Gastroesophageal sphincter (tissue), 3 donors: ENCODE data around the gene BRAT1.

ENCODE experiments used
- EP300 ChIP-seq: sonication (generic); formaldehyde crosslinking; IDR thresholded peaks from one replicate; pipeline ENCODE4 v1.6.1; 2017; ENCODE audit warnings: antibody characterized with exemption, mild to moderate bottlenecking
- POLR2A ChIP-seq, 2 donors: fragments of 450-650 bp; IDR thresholded peaks; one replicate each; pipeline ENCODE4 v1.6.1; 2017; ENCODE audit warnings: antibody characterized with exemption in 2 of 2, mild to moderate bottlenecking in 2 of 2, moderate library complexity in 1 of 2
- POLR2AphosphoS5 ChIP-seq: sonication (generic); formaldehyde crosslinking; IDR thresholded peaks from one replicate; pipeline ENCODE4 v1.6.1; 2017; ENCODE audit warnings: antibody characterized with exemption
- TF ChIP-seq, protein P1 (sequence below), 4 experiments: fragments of 200-600 bp in 2 of 4; fragments of 450-650 bp in 2 of 4; sonication (generic) in 1 of 4; IDR thresholded peaks; one replicate each; pipeline ENCODE4 v1.5.1; 2017 to 2019; ENCODE audit warnings: antibody characterized with exemption in 4 of 4, mild to moderate bottlenecking in 2 of 4, moderate library complexity in 2 of 4

DNA sequence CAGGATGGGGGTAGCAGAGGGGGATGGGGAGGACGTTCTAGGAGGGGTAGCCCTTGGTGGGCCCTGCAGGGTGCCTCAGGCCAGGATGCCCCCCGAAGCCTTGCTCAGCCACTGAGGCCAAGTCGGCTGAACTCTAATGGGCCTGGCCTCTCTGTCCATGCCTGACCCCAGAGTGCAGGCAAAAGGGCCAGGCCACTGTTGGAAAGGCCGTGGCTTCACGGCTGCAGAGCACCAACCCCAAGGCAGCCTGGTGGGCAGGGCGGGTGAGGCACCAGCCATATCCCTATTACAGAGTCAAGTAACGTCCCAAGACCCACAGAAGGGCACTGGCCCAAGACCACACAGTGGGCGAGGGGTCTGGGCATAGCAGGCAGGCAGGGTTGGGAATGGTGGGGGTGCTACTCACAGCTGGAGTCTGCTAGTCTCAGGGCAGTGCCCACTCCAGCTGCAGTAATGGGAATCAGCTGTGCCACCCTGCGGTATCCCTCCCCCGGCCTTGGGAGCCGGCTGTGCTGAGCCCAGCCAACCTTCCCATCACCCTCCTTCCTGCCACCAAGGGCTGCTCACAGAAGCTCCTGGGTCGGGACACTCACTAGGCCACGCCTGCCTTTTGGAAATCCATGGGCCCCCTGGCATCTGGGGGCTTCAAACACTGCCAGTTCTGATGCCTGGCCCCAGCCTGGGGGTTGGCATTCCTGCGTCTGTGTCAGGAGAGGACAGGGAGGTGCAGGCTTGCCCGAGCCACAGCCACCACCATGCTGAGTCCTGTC lies 39.7 kb downstream of the BRAT1 start:
- TF ChIP-seq POLR2A (IDR thresholded peaks at IDR 0.05) (no peak), EP300 (no peak), POLR2AphosphoS5 (no peak)
- TF ChIP-seq, protein P1, sequence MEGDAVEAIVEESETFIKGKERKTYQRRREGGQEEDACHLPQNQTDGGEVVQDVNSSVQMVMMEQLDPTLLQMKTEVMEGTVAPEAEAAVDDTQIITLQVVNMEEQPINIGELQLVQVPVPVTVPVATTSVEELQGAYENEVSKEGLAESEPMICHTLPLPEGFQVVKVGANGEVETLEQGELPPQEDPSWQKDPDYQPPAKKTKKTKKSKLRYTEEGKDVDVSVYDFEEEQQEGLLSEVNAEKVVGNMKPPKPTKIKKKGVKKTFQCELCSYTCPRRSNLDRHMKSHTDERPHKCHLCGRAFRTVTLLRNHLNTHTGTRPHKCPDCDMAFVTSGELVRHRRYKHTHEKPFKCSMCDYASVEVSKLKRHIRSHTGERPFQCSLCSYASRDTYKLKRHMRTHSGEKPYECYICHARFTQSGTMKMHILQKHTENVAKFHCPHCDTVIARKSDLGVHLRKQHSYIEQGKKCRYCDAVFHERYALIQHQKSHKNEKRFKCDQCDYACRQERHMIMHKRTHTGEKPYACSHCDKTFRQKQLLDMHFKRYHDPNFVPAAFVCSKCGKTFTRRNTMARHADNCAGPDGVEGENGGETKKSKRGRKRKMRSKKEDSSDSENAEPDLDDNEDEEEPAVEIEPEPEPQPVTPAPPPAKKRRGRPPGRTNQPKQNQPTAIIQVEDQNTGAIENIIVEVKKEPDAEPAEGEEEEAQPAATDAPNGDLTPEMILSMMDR (IDR thresholded peaks at IDR 0.05), result no peak
